ENCODE results near the gene CACNA1H.

The CACNA1H gene

DNA sequence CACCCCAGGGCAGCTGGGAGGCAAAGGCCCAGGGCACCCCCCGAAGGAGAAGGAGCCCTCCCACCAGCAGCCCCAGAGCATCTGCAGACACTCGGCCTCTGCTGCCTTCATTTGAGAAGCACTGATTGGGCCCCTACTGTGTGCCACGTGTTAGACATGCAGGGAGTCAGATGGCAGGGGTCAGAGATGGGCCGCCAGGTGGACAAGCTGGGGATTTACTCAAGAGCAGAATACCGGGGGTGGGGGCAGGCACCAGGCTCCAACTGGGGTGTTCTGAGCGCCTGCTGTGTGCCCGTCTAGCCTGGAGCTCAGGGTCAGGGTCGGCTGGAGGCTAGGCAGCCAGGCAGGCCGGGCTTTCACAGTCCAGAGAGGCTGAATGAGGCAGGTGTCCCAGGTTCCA lies 53.4 kb downstream of the CACNA1H start:
- no peak for DNase-seq (ENCODE audit: low read depth in 2 of 3, low spot score in 2 of 3)

DNA sequence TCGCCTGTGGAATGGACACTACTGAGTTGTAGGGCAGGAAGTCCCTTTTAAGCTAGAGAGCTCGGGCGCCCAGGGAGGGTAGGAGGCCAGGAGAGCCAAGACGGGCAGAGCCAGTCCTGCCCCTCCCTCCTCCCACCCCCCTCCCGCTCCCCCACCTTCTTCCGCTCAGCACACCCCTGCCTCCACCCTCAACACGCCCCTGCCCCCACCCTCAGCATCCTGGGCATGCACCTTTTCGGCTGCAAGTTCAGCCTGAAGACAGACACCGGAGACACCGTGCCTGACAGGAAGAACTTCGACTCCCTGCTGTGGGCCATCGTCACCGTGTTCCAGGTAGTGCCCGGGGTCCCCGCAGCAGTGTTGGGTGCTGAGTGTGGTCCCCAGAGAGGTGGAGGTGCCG lies 53.9 kb downstream of the CACNA1H start:
- DNase-seq (ENCODE audit: low read depth in 2 of 3, low spot score in 2 of 3), result no peak

DNA sequence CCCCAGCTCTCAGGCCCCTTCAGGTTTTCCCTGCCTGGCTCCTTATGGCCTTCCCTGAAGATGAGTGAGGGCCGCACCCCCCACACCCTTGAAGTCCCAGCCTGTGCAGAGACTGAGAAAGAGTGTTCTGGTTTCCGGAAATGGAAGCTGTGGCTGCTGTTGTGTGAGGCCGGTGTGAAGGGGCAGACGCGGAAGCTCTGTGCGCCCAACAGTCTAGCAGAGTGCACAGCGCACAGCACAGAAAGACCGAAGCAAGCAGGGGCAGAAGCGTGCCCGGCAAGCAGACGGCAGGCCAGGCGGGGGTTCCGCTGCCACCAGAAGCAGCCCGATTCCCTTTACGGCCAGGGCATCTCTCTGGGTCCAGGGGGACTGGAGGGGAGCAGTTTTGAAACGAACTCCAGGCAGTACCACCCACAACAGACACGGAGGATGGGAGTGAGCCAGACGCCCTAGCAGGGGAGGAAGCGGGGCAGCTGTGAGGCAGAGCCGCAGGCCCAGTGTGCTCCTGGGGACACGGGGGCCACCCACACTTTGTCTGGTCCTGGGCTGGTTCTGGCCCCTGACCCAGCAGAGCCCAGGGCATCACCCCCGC lies 55.4 kb downstream of the CACNA1H start:
- DNase-seq (ENCODE audit: low read depth in 2 of 3, low spot score in 2 of 3), result no peak

DNA sequence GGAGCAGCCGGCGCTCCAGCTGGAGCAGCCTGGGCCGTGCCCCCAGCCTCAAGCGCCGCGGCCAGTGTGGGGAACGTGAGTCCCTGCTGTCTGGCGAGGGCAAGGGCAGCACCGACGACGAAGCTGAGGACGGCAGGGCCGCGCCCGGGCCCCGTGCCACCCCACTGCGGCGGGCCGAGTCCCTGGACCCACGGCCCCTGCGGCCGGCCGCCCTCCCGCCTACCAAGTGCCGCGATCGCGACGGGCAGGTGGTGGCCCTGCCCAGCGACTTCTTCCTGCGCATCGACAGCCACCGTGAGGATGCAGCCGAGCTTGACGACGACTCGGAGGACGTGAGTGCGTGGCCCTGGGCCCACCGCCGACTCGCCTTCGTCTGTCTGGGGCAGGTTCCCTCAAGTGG lies 56.2 kb downstream of the CACNA1H start:
- no peak for DNase-seq (ENCODE audit: low read depth in 2 of 3, low spot score in 2 of 3)

- no peak for DNase-seq (ENCODE audit: low read depth in 2 of 3, low spot score in 2 of 3)
These were observed 57.6 kb downstream of the CACNA1H start for GRCh38 chr16:1210461-1210860.

GRCh38 chr16:1211451-1212268 lies 58.8 kb downstream of the CACNA1H start:
- no peak for DNase-seq (ENCODE audit: low read depth in 2 of 3, low spot score in 2 of 3)

- DNase-seq (ENCODE audit: low read depth in 2 of 3, low spot score in 2 of 3), result no peak
These were observed 59.8 kb downstream of the CACNA1H start for GRCh38 chr16:1212616-1213194.

- DNase-seq (ENCODE audit: low read depth in 2 of 3, low spot score in 2 of 3), result no peak
These were observed 60.3 kb downstream of the CACNA1H start for GRCh38 chr16:1213231-1213630.

GRCh38 chr16:1213796-1214372 lies 61.0 kb downstream of the CACNA1H start:
- no peak for DNase-seq (ENCODE audit: low read depth in 2 of 3, low spot score in 2 of 3)

GRCh38 chr16:1214719-1215118 lies 61.8 kb downstream of the CACNA1H start:
- DNase-seq (ENCODE audit: low read depth in 2 of 3, low spot score in 2 of 3), result no peak

- DNase-seq (ENCODE audit: low read depth in 2 of 3, low spot score in 2 of 3), result no peak
These were observed 62.8 kb downstream of the CACNA1H start for GRCh38 chr16:1215574-1216295.

- no peak for DNase-seq (ENCODE audit: low read depth in 2 of 3, low spot score in 2 of 3)
These were observed 63.4 kb downstream of the CACNA1H start for GRCh38 chr16:1216296-1216619.

GRCh38 chr16:1216681-1217400 lies 63.9 kb downstream of the CACNA1H start:
- DNase-seq (ENCODE audit: low read depth in 2 of 3, low spot score in 2 of 3), result no peak

DNA sequence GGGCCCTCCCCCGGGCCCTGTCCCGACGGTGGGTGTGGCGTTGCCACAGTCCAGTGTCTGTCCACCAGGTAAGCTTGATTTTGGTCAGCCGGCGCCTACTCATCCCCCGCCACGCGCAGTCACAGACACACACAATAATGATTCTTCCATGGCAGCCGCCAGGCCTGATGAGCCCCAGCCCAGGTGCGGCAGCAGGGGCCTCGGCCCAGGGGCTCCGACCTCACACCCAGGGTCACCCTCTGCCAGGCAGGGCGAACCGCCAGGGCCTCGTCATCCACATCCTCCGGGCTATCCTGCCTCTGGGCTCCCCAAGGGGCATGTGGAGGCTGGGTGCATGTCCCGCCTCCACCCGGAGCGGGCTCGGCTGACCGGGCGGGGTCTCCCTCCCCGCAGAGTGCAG lies 64.6 kb downstream of the CACNA1H start:
- no peak for DNase-seq (ENCODE audit: low read depth in 2 of 3, low spot score in 2 of 3)

GRCh38 chr16:1218061-1218929 lies 65.4 kb downstream of the CACNA1H start:
- no peak for DNase-seq (ENCODE audit: low read depth in 2 of 3, low spot score in 2 of 3)

DNA sequence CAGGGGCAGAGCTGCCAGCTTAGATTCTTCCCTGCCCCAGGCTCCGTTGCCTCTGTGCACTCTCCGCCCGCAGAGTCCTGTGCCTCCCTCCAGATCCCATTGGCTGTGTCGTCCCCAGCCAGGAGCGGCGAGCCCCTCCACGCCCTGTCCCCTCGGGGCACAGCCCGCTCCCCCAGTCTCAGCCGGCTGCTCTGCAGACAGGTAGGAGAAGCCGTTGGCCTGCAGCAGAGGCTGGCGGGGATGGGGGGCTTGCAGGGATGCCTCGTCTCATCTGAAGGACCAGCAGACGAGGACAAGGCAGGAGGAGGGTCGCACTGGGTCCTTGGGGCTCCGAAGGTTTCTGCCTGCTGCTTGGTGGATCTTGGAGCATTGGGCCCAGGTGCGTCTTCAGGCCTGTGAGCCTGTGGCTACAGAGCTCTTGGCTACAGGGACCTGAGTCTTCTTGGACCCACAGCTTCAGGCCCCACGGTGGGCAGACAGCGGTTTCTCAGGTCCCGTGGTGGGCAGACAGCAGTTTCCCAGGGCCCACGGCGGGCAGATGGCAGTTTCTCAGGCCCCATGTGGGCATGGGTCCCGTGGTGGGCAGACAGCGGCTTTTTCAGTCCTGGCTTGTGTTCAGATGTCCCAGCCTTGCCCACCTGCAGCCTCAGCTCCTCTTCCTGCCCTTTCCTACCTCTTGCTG lies 66.2 kb downstream of the CACNA1H start:
- DNase-seq (ENCODE audit: low read depth in 2 of 3, low spot score in 2 of 3), result no peak

DNA sequence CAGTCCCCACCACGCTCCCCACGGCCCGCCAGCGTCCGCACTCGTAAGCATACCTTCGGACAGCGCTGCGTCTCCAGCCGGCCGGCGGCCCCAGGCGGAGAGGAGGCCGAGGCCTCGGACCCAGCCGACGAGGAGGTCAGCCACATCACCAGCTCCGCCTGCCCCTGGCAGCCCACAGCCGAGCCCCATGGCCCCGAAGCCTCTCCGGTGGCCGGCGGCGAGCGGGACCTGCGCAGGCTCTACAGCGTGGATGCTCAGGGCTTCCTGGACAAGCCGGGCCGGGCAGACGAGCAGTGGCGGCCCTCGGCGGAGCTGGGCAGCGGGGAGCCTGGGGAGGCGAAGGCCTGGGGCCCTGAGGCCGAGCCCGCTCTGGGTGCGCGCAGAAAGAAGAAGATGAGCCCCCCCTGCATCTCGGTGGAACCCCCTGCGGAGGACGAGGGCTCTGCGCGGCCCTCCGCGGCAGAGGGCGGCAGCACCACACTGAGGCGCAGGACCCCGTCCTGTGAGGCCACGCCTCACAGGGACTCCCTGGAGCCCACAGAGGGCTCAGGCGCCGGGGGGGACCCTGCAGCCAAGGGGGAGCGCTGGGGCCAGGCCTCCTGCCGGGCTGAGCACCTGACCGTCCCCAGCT lies 67.3 kb downstream of the CACNA1H start:
- no peak for DNase-seq (ENCODE audit: low read depth in 2 of 3, low spot score in 2 of 3)

GRCh38 chr16:1220841-1221627 lies 68.1 kb downstream of the CACNA1H start:
- DNase-seq (ENCODE audit: low read depth in 2 of 3, low spot score in 2 of 3), result no peak
